ENCODE results near the gene HPSE. TPM values are rescaled to one million over a fixed set of nuclear protein-coding genes. Genes with fewer than 3 reads are reported as not detected.
A peak's percentile ranks its signal among the peaks of the same experiment; 100 is the strongest.

The HPSE gene
- total RNA-seq, 2 experiments from 2014 or later, result 5.5 to 6.0 TPM

- H3K9me3 Mint-ChIP-seq, result no peaks in the 10 kb centered on the region
- peaks cover 11% of the 10 kb centered on the region for H3K4me1 Mint-ChIP-seq (ENCODE audit: low read depth)
- DNase-seq (no peak), ATAC-seq (no peak)
- H3K27ac Mint-ChIP-seq, result no peak overlapping the region
- no peak for TF ChIP-seq CTCF (IDR thresholded peaks at IDR 0.05)
- intact Hi-C loops (cut with micrococcal nuclease), result no loop called here
- peaks cover 26% of the 10 kb centered on the region for H3K36me3 Mint-ChIP-seq (ENCODE audit: low read depth)
- no peak overlapping the region for H3K4me3 Mint-ChIP-seq
- CTCF ChIA-PET, result interaction anchor here (0.7 to 3.6 kb wide), 5 partner anchors 12 to 193 kb away, joined by 3 to 20 read pairs (median 9); no protein-coding TSS in a partner anchor
- POLR2A ChIA-PET, result no interaction called here
- no peaks in the 10 kb centered on the region for H3K27me3 Mint-ChIP-seq
Observed at GRCh38 chr4:83268491-83268890, 66.2 kb downstream of the HPSE start.

GRCh38 chr4:83267830-83268475 lies 66.7 kb downstream of the HPSE start:
- H3K27me3 Mint-ChIP-seq, result no peaks in the 10 kb centered on the region
- DNase-seq, result no peak
- no peak overlapping the region for H3K4me3 Mint-ChIP-seq
- POLR2A ChIA-PET, result no interaction called here
- H3K9me3 Mint-ChIP-seq, result no peaks in the 10 kb centered on the region
- peaks cover 30% of the 10 kb centered on the region for H3K36me3 Mint-ChIP-seq (ENCODE audit: low read depth)
- TF ChIP-seq CTCF (IDR thresholded peaks at IDR 0.05), result no peak
- intact Hi-C loops (cut with micrococcal nuclease), result no loop called here
- no peak for ATAC-seq
- no peak overlapping the region for H3K27ac Mint-ChIP-seq
- CTCF ChIA-PET, result interaction anchor here (0.7 to 3.9 kb wide), 7 partner anchors 13 to 233 kb away, joined by 3 to 20 read pairs (median 9); partner anchors contain the start of genes COPS4 and COQ2
- H3K4me1 Mint-ChIP-seq (ENCODE audit: low read depth), result peaks cover 11% of the 10 kb centered on the region

- no peak for ATAC-seq
- CTCF ChIA-PET, result interaction anchor here (0.8 to 3.9 kb wide), 15 partner anchors 13 to 232 kb away, joined by 3 to 20 read pairs (median 3); partner anchors contain the start of genes COPS4 and COQ2
- Mint-ChIP-seq H3K36me3 (ENCODE audit: low read depth) (peaks cover 24% of the 10 kb centered on the region), H3K27me3 (no peaks in the 10 kb centered on the region), H3K4me3 (no peak overlapping the region), H3K27ac (no peak overlapping the region), H3K9me3 (no peaks in the 10 kb centered on the region), H3K4me1 (ENCODE audit: low read depth) (peaks cover 11% of the 10 kb centered on the region)
- POLR2A ChIA-PET, result interaction anchor here (1.2 kb wide), 1 partner anchor 49 kb away, joined by 3 read pairs; no protein-coding TSS in a partner anchor
- no peak for DNase-seq
- TF ChIP-seq CTCF (IDR thresholded peaks at IDR 0.05), result no peak
- intact Hi-C loops (cut with micrococcal nuclease), result no loop called here
Observed at GRCh38 chr4:83267121-83267829, 67.4 kb downstream of the HPSE start.

GRCh38 chr4:83266689-83267088 lies 68.0 kb downstream of the HPSE start:
- DNase-seq (no peak), ATAC-seq (peak; percentile 61)
- Mint-ChIP-seq H3K9me3 (no peaks in the 10 kb centered on the region), H3K4me1 (ENCODE audit: low read depth) (peaks cover 11% of the 10 kb centered on the region), H3K4me3 (no peak overlapping the region), H3K27ac (peak overlapping the region; percentile 43), H3K27me3 (no peaks in the 10 kb centered on the region), H3K36me3 (ENCODE audit: low read depth) (peaks cover 24% of the 10 kb centered on the region)
- intact Hi-C loops (cut with micrococcal nuclease), result no loop called here
- ChIA-PET CTCF (interaction anchor here (0.8 to 3.9 kb wide), 16 partner anchors 12 to 362 kb away, joined by 3 to 20 read pairs (median 4); partner anchors contain the start of genes COPS4 and COQ2), POLR2A (interaction anchor here (1.2 kb wide), 1 partner anchor 48 kb away, joined by 3 read pairs; no protein-coding TSS in a partner anchor)
- TF ChIP-seq CTCF (IDR thresholded peaks at IDR 0.05), result no peak
